NCI-H510A (cell line): ENCODE results near the gene GRHL1.

Experiments used
- DNase-seq: peaks from one replicate; lab custom pipeline; 2025; lab: John Stamatoyannopoulos, UW

GRHL1 gene

DNA sequence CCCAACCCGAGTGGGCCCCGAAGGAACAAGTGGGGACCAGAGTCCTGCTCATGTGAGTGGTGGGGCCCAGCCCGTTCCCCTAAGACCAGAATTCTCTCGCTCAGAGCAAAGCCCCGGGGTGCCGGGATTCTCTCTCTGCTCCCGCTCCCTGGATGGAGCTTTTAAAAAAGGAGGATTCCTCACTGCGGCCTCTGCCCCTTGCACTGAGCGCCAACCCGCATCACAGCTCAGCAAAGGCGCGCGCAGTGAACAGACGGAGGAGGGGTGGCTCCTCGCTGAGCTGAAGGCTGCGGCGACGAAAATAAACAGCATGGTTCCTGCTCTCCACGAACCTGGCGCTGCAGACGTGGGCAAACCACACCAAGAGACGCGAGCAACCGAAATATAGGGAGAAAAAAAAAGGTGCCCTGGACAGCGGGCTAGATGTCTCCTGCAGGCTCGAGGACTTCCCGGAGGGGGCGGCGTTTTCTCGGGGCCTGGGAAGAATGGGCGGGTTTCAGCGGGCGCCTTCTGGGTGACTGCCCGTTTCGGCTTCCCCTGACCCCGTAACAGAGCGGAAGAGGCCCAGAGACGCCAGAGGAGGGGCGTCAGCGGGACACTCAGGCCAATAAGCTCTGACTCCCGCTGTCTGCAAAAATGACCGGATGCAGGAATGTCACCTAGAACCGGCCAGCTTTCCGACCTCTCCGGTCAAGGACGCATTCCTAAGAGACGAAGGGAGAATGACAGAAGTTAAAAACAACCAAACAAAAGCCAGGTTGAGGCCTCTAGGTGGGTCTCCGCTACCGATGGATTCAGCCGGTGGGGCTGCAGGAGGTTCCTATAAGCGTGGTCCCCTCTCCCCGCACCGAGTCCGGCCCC lies 91.0 kb downstream of the GRHL1 start:
- DNase-seq = peak; percentile 60

- peak; percentile 89 for DNase-seq
Measured at GRCh38 chr2:10043256-10043905, 91.9 kb downstream of the GRHL1 start, which contains the start of gene KLF11. TSS of gene KLF11 (plus strand) at chr2:10043550. CDS start at chr2:10043717, 167 bp downstream.

DNA sequence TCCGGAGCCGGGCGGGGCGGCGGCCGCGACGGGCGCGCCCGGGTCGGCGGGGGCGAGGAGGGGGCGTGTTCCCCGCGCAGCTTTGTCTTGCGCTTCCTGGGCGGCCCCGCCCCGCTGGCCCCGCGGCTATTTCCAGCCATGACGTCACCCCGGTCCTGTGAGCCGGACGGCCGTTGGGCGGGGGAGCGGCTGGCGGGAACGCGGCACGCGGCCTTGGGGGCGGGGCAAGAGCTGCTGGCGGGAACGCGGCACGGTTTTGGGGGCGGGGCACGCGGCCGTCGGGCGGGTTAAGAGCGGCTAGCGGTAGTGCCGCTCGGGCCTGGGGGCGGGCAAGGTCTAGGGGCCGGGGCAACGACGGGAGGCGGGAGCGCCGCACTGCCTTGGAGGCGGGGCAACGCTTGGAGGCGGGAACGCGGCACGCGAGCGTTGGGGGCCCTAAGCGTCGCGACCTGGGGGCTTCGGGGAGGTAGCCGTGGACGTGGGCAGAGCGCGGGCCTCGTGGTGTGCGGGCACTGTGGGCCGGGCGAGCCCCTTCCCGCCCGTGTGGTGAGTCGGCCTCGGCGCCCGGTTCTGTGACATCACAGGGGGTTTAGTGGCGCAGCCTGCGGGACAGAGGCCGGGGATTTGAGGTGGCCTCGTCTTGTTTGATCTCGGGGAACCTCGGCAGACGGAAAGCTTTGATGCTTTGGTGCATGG lies 92.6 kb downstream of the GRHL1 start:
- peak; percentile 93 for DNase-seq

DNA sequence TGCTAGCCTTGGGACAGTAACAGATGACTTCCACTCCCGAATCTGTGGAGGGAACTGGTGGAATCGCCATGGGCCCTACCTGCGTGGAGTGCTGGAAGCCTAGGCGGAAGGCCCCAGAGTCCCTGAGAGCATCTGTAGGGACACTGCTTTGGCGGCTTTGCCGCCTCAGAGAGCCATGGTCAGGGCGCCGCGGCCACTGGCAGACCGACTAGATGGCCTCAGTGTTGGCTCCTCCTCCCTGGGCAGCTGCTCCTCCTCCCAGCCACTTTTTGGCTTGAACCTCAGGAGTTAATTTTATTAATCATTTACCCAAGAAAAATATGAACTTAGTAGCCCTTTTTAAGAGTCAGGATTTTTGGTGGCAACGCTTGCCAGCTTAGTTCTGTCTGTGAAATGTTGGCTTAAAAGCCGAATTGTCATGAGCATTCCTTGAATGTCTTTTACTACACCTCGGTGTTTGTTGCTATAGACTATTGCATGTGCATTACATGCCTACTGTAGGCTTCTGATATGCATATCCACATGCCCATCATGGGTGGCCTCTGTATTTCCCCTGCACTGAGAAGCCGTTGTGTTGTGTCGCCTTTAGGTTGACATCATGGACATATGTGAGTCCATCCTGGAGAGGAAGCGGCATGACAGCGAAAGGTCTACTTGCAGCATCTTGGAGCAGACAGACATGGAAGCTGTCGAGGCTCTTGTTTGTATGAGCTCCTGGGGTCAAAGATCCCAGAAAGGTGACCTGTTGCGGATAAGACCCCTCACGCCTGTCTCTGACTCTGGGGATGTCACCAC lies 94.3 kb downstream of the GRHL1 start:
- DNase-seq = no peak

- DNase-seq = no peak
Measured at GRCh38 chr2:10046931-10047330, 95.4 kb downstream of the GRHL1 start.

- no peak for DNase-seq
Measured at GRCh38 chr2:10047616-10048500, 96.4 kb downstream of the GRHL1 start.

GRCh38 chr2:10048501-10049171 lies 97.1 kb downstream of the GRHL1 start:
- no peak for DNase-seq
